ENCODE measurements around the gene POLE.

DNA sequence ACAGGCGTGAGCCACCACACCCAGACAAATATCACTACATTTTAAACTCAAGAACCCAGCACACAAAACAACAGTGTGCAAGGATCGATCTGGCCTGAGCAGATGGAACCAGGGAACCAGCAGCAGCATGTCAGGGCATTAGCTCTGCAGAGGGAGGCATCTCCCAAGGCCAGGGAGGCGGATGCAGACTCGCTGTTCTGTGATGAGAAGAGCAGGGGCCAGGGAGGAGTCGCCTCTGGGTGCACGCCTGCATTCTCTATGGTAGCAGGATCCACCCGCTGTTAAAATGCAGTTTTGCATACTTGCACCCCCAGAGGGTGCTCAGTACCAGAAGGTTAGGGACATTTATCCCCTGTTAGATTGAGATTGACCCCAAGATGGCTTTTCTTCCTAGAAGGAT lies 41.4 kb upstream of the POLE start:
- no peak for TF ChIP-seq POLR2A (IDR thresholded peaks at IDR 0.05)
- TF ChIP-seq, protein P1, sequence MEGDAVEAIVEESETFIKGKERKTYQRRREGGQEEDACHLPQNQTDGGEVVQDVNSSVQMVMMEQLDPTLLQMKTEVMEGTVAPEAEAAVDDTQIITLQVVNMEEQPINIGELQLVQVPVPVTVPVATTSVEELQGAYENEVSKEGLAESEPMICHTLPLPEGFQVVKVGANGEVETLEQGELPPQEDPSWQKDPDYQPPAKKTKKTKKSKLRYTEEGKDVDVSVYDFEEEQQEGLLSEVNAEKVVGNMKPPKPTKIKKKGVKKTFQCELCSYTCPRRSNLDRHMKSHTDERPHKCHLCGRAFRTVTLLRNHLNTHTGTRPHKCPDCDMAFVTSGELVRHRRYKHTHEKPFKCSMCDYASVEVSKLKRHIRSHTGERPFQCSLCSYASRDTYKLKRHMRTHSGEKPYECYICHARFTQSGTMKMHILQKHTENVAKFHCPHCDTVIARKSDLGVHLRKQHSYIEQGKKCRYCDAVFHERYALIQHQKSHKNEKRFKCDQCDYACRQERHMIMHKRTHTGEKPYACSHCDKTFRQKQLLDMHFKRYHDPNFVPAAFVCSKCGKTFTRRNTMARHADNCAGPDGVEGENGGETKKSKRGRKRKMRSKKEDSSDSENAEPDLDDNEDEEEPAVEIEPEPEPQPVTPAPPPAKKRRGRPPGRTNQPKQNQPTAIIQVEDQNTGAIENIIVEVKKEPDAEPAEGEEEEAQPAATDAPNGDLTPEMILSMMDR (IDR thresholded peaks at IDR 0.05) = no peak

All from Peyer's patch (tissue), 4 donors.